Nephron progenitor cell (in vitro differentiated cells): ENCODE data around the gene MCU.
"Not testable (repeated sequence)": the region's sequence is repeated elsewhere in the genome, so short reads cannot be mapped to it uniquely, and the experiment has no call there.

Source experiments
- DNase-seq: peaks from one replicate; pipeline ENCODE4 v3.0.0; 2021
- H3K27ac Mint-ChIP-seq: 2 replicates; pipeline ENCODE4 v1.8.0; 2021; ENCODE audit warnings: mild to moderate bottlenecking, moderate library complexity, mixed read lengths
- H3K27me3 Mint-ChIP-seq: 2 replicates; pipeline ENCODE4 v1.8.0; 2021; ENCODE audit warnings: mild to moderate bottlenecking, low read depth, mixed read lengths; ENCODE audit not compliant: poor library complexity
- H3K36me3 Mint-ChIP-seq: 2 replicates; pipeline ENCODE4 v1.8.0; 2021; ENCODE audit warnings: low read depth, mixed read lengths
- H3K4me1 Mint-ChIP-seq: 2 replicates; pipeline ENCODE4 v1.8.0; 2021; ENCODE audit warnings: mixed read lengths
- H3K4me3 Mint-ChIP-seq: 2 replicates; pipeline ENCODE4 v1.8.0; 2021; ENCODE audit warnings: mild to moderate bottlenecking, moderate library complexity, mixed read lengths
- H3K9me3 Mint-ChIP-seq: 2 replicates; pipeline ENCODE4 v1.8.0; 2021; ENCODE audit warnings: mild to moderate bottlenecking, moderate library complexity, mixed read lengths
- TF ChIP-seq, protein P1 (sequence below): fragments of 200-600 bp; sonication (generic); IDR thresholded peaks from 2 replicates; pipeline ENCODE4 v1.5.0; 2021; ENCODE audit warnings: antibody characterized with exemption

The MCU gene

DNA sequence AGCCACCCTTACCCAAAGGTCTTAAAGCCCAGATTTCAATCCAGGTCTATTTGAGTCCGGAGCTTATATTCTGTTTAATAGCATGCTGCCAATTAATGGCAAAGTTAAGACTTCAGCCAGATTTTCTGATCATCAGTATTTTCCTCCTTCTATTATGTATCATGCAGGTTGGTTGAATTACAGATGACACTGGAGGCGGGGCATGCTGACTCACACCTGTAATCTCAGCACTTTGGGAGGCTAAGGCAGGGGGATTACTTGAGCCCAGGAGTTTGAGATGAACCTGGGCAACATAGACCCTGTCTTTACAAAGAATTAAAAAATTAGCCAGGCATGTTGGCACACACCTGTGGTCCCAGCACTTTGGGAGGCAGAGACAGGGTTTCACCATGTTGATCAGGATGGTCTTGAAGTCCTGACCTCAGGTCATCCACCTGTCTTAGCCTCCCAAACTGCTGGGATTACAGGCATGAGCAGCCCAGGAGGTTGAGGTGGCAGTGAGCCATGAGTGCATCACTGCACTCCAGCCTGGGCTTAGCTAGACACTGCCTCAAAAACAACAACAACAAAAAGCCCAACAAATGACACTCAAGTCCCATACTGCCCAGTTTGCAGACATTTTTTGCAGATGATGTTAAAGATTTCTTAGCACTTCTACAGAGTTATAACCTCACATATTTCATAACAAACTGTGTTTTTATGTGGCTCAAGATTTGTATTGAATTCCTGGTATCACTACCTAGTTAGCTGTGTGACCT is 62.5 kb downstream of the MCU start:
- Mint-ChIP-seq H3K36me3 (no peaks in the 10 kb centered on the region), H3K4me1 (peaks cover 12% of the 10 kb centered on the region), H3K4me3 (no peak overlapping the region), H3K9me3 (no peaks in the 10 kb centered on the region), H3K27me3 (no peaks in the 10 kb centered on the region), H3K27ac (no peak overlapping the region)
- TF ChIP-seq, protein P1, sequence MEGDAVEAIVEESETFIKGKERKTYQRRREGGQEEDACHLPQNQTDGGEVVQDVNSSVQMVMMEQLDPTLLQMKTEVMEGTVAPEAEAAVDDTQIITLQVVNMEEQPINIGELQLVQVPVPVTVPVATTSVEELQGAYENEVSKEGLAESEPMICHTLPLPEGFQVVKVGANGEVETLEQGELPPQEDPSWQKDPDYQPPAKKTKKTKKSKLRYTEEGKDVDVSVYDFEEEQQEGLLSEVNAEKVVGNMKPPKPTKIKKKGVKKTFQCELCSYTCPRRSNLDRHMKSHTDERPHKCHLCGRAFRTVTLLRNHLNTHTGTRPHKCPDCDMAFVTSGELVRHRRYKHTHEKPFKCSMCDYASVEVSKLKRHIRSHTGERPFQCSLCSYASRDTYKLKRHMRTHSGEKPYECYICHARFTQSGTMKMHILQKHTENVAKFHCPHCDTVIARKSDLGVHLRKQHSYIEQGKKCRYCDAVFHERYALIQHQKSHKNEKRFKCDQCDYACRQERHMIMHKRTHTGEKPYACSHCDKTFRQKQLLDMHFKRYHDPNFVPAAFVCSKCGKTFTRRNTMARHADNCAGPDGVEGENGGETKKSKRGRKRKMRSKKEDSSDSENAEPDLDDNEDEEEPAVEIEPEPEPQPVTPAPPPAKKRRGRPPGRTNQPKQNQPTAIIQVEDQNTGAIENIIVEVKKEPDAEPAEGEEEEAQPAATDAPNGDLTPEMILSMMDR = no peak
- no peak for DNase-seq

- no peak overlapping the region for H3K27ac Mint-ChIP-seq
- peaks cover 12% of the 10 kb centered on the region for H3K4me1 Mint-ChIP-seq
Observed at GRCh38 chr10:72756674-72757385, 64.9 kb downstream of the MCU start.

DNA sequence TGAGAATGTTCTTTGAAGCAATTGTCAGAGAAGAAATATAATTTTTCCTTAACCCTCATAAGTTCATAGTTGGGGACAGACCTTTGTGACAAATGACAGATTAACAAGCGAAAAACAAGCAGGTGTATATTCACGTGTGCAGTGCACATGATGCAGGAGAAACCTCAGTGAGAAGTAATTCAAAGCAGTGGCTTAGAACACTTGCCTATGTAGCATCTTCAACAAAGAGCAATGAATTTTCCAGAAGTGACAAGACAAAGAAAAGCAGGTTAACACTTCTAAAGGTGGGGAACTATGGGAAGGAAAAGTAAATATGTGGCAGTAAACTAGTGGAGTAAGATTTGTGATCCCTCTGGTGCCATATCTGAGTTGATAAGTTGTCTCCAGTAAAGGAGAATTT is 65.8 kb downstream of the MCU start:
- Mint-ChIP-seq H3K27me3 (no peaks in the 10 kb centered on the region), H3K9me3 (no peaks in the 10 kb centered on the region), H3K36me3 (no peaks in the 10 kb centered on the region), H3K4me3 (no peak overlapping the region), H3K27ac (no peak overlapping the region), H3K4me1 (peaks cover 12% of the 10 kb centered on the region)
- TF ChIP-seq, protein P1 = no peak
- no peak for DNase-seq

More at GRCh38 chr10:72756674-72757385, 64.9 kb downstream of the MCU start:
- Mint-ChIP-seq H3K9me3 (no peaks in the 10 kb centered on the region), H3K4me3 (no peak overlapping the region), H3K36me3 (no peaks in the 10 kb centered on the region), H3K27me3 (no peaks in the 10 kb centered on the region)
- no peak for DNase-seq
- TF ChIP-seq, protein P1 = no peak

- H3K4me1 Mint-ChIP-seq = peaks cover 12% of the 10 kb centered on the region
- not testable (repeated sequence) for H3K27me3 Mint-ChIP-seq, DNase-seq, H3K4me3 Mint-ChIP-seq, H3K36me3 Mint-ChIP-seq, H3K9me3 Mint-ChIP-seq
- H3K27ac Mint-ChIP-seq = peak overlapping the region; percentile 93
Observed at GRCh38 chr10:72758930-72759329, 67.0 kb downstream of the MCU start.

GRCh38 chr10:72759584-72759983 is 67.6 kb downstream of the MCU start:
- H3K27ac Mint-ChIP-seq = no peak overlapping the region
- TF ChIP-seq, protein P1 = no peak
- H3K9me3 Mint-ChIP-seq = no peaks in the 10 kb centered on the region
- peaks cover 12% of the 10 kb centered on the region for H3K4me1 Mint-ChIP-seq
- DNase-seq = no peak
- H3K4me3 Mint-ChIP-seq = no peak overlapping the region
- no peaks in the 10 kb centered on the region for H3K27me3 Mint-ChIP-seq
- H3K36me3 Mint-ChIP-seq = no peaks in the 10 kb centered on the region

- no peak for DNase-seq
- H3K4me1 Mint-ChIP-seq = peaks cover 12% of the 10 kb centered on the region
- H3K27ac Mint-ChIP-seq = no peak overlapping the region
- no peaks in the 10 kb centered on the region for H3K27me3 Mint-ChIP-seq
- H3K9me3 Mint-ChIP-seq = no peaks in the 10 kb centered on the region
- no peaks in the 10 kb centered on the region for H3K36me3 Mint-ChIP-seq
- no peak overlapping the region for H3K4me3 Mint-ChIP-seq
- TF ChIP-seq, protein P1 = no peak
Observed at GRCh38 chr10:72761498-72761897, 69.6 kb downstream of the MCU start.
